T-helper 1 cell treated with Interleukin-12 subunit alpha and Interleukin-12 subunit beta and Interleukin-4 antibody, amounts not matched to agents 30 ng/mL and 1 ng/mL, for 36 hours (primary cell): ENCODE results near the gene OR4D1. TPM values are rescaled to one million over a fixed set of nuclear protein-coding genes. Genes with fewer than 3 reads are reported as not detected.
"Not testable (repeated sequence)": the region's sequence is repeated elsewhere in the genome, so short reads cannot be mapped to it uniquely, and the experiment has no call there.

Experiments used
- intact Hi-C: fragments of 100-400 bp; cut with micrococcal nuclease; formaldehyde crosslinking; loops from one replicate; pipeline ENCODE4 v1.15.1; 2024
- total RNA-seq: library from RNA; stranded (reverse); gene quantifications from 2 replicates; pipeline ENCODE4 v1.2.3, GENCODE V29; 2022

OR4D1 gene
- total RNA-seq, result 0.47 and 0.66 TPM in 2 replicates

DNA sequence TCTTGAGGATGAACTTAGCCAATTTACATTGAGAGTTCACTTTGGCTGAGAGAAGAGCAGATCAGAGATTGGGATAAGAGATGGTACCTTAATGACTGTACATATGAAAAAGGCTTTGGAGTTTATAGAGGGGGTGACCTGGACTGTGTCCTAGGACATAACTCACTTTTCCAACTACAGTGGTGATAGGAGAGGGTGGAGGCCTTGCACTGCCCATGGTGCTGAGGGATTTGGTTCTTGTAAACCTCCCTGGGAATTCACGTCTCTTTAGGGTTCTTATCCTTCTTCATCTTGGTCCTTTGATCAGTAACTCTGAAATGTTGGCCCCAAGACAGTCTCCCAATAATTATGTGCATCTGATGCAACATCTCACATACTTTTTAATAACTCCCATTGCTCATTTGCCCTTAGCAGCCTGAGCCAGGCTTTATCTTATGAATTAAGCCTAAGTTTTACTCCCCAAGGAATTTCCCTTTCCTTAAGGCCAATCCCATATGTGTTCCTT, at the start of gene OR4D1:
OR4D1 (plus strand) TSS at position 455 of the 505 bp plus-strand sequence. CDS start 6,770 bp downstream, outside the sequence.
- intact Hi-C loops, result no loop called here

DNA sequence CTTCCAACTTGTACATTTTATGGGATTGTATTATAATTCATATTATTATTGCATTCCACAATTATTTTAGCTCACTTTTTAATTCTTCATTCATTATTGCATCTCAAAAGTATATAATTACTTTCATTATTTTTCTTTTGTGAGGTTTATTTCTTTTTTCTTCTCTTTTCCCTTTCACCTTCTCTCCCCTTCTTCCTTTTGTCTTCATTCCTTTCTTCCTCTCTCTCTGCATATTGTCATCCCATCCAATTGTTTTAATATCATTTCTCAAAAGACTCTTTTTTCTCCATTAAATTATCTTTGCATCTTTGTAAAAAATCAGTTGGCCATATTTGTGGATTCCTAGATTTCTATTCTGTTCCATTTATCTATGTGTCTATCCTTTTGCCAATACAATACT, 47.7 kb upstream of the OR4D1 start:
- intact Hi-C loops, result no loop called here

DNA sequence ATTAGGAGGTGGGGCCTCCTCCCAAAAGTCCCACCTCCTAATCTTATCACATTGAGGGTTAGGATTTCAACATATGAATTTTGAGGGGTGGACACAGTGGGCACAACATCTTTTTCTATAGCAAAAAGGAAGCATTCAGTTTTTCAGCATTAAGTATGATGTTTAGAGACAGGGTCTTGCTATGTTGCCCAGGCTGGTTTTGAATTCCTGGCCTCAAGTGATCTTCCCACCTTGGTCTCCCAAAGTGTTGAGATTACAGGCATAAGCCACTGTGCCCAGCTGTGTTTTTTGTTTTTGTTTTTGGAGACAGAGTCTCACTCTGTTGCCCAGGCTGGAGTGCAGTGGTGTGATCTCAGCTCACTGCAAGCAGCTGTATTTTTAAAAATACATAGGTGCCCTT, 46.3 kb upstream of the OR4D1 start:
- intact Hi-C loops, result not testable (repeated sequence)

DNA sequence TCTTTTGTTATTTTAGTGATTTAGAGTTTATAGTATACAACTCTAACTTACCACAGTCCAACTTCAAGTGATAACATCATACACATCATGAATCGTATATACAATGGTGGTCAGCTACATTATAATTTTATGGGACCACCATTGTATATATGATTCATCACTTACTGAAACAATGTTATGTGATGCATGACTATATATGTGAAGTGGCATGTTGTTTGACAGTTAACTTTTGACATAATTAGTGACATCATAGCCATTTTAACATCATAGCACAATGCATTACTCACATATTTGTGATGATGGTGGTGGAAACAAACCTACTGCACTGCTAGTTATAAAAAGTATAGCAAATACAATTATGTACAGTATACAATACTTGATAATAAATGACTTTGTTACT, 43.1 kb upstream of the OR4D1 start:
- intact Hi-C loops, result no loop called here

DNA sequence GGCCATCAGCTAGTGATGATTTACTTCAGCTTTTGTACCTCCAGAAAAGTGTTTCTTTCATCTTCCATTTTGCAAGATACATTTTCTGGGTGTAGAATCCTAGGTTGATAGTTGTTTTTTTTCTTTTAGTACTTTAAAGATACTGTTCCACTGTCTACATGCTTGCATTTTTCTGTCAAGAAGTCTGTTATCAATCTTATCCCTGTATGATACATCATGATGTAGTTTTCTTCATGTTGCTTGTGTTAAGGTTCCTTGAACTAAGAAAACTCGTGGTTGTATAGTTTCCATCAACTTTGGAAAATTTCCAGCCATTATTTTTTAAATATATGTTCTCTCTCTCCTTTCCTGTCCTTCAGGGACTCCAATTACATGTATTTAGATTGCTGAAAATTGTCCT, 40.9 kb upstream of the OR4D1 start:
- intact Hi-C loops, result no loop called here

DNA sequence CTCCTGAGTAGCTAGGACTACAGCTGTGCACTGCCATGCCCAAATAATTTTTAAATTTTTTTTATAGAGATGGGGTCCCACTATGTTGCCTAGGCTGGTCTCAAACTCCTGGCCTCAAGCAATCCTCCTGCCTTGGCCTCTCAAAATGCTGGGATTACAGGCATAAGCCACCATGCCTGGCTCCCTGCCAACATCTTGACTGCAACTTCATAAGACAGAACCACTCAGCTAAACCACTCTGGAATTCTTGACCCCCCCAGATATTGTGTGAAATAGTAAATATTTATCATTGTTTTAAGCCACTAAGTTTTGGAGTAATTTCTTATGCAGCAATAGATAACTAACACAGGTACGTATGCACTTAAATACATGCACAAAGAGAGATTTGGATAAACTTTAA, 39.0 kb upstream of the OR4D1 start:
- intact Hi-C loops, result no loop called here

DNA sequence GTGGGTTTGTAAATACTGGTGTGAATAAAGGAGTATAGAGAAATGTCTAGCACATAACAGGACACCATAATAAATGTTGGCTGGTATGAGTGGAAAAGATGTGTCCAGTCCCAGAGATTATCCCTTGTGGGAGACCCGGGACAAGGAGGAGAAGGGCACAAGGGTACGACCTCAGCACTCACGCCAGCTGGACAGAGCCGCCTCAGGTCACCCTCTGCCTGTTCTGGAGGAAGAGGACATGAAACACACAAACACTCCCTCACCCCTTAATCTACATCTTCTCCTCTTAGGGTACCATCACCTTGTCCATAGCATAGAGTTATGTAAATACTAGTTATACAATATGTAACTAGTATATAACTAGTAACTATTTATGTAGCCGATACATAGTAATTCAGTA, 38.2 kb upstream of the OR4D1 start:
- intact Hi-C loops, result loop anchor here (5.0 kb wide), 1 partner anchor 978 kb away; no protein-coding TSS in a partner anchor

DNA sequence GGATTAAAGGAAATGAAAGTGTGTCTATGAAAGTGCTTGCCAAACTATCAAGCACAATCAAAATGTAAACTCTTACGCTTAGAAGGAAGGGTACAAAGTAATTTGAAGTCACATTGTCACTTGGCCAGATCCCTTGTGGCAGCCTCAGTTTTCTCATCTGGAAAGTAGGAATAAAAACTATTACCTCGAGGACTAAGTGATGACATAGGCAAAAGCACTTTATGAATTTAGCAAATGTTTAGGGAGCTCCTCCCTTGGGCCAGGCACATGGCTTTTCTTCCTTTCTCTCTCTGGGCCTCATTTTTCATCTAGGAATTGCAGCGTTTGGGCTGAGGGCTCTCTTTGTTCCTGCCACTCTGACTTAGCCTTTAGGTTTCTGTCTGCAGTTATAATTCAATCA, 36.5 kb upstream of the OR4D1 start:
- intact Hi-C loops, result loop anchor here (2.0 to 5.0 kb wide), 3 partner anchors 61 to 979 kb away; partner anchors contain the start of gene MRPS23

DNA sequence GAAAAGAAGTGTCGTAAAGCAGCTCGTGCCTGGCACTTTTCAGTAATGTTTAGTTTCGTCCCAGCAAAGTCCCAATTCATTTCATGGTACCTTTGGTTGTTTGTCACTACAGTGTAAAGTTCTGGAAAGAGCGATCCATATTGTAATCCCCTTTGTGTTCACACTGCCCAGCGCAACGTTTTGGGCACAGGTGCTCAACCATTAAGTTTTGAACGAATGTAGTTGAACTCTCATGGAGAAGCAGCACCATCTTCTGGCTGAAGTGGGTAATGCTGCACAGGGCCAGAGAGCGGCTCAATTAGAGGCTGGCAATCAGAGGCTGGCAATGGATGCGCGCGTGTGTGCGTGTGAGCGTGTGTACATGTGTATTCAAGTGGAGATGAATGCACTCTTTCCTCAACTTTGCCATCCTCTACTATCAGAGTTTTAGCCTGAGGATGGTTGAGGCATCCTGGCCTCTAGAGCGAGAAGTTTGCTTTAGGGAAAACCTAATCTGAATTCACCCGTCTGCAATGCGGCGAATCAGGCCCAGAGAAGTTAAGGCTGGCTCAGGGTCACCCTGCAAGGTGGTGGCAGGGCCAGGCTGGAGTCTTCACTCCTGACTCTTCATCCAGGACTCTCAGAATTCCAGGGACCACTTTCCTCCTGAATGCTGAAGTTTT, 35.1 kb upstream of the OR4D1 start:
- intact Hi-C loops, result loop anchor here (1.0 to 5.0 kb wide), 10 partner anchors 29 to 981 kb away; partner anchors contain the start of genes MRPS23, SRSF1 and VEZF1

DNA sequence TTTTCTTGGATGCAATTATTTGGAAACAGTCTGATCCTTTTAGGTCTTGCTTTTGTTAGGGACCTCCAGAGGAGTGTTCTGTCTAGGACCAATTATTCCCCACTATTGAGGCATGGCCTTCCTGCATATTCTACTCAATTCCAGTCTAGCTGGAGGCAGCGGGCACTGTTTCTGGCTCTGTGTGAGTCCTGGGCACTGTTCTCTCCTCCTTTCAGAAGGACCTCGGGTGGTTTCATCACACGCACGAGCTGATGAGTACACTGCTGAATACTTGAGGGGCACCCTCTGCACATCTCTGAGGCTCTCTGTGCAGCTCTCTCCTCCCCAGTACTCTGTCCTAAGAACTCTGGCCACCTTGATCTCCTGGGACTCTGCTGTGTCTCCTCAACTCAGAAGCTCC, 34.2 kb upstream of the OR4D1 start:
- intact Hi-C loops, result loop anchor here (1.0 to 5.0 kb wide), 10 partner anchors 30 to 982 kb away; partner anchors contain the start of genes MRPS23, SRSF1 and VEZF1

DNA sequence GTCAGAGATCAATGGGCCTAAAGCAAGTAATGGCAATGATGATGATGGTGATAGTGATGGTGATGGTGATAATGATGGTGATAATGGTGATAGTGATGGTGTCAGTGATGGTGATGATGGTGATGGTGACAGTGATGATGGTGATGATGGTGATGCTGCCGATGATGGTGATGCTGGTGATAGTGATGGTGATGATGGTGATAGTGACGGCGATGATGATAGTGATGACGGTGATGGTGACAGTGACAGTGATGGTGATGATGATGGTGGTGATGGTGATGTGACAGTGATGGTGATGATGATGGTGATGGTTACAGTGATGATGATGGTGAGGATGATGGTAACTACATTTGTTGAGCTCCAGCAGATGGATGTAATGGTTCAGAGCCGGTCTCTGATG, 30.8 kb upstream of the OR4D1 start:
- intact Hi-C loops, result no loop called here

DNA sequence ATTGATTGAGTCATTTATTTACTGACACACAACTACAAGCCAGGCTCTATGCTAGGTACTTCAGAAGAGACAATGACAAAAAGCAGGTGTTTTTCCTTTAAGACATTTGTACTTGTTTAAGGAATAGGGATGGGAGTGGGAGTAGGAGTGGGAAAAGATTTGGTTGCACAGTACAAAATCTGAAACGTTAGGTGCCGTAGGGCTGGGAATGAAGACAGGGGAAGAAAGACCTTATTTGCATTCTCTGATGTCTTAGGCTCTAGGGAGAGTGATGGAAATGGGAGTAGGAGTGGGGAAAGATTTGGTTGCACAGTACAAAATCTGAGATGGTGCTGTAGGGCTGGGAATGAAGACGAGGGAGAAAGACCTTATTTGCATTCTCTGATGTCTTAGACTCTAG, 28.7 kb upstream of the OR4D1 start:
- intact Hi-C loops, result no loop called here

DNA sequence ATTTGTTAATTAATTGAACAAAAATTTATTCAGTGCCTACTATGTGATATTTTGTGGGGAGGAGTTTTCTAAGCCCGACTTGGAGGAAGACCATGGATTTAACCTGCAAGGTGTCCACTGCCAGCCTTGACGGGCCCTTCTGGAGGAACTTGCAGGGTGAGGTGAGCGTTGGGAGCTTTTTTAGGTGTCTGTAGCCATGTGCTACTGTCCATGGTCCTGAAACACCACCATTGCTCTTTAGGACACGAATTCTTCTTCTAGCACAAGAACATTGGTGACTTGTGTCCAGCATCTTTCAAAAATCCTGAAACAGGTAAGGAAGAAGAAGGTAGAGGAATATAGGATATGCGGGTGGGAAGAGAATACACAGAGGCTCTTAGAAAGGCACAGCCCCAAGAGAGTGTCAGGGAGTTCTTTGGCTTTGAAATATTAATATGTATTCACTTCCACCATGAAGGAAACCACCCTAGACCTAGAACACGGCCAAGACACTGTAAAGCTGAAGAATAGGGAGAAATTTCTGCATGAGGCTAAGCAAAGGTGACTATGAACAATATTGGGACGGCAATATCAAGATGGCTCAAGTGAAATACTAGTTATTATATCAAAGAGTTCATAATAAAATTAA, 27.9 kb upstream of the OR4D1 start:
- intact Hi-C loops, result loop anchor here (5.0 kb wide), 1 partner anchor 1288 kb away; the partner anchor contains the start of genes C17orf67 and DGKE

DNA sequence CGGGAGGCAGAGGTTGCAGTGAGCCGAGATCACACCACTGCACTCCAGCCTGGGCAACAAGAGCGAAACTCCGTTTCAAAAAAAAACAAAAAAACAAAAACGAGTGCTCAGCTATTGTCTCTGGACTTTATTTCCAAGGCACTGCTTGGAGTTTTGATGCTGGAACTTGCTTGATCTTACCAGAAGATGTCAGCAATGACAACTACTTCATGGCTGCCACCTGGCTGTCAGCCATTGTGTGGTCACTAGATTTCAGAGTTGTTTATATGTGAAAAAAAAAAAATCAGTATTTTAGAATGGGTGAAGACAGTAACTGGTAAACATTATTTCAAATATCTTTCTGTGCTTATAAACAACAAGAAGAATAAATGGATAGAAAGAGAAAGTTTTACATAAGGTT, 26.3 kb upstream of the OR4D1 start:
- intact Hi-C loops, result loop anchor here (1.0 to 5.0 kb wide), 5 partner anchors 37 to 1290 kb away; partner anchors contain the start of genes C17orf67 and DGKE

DNA sequence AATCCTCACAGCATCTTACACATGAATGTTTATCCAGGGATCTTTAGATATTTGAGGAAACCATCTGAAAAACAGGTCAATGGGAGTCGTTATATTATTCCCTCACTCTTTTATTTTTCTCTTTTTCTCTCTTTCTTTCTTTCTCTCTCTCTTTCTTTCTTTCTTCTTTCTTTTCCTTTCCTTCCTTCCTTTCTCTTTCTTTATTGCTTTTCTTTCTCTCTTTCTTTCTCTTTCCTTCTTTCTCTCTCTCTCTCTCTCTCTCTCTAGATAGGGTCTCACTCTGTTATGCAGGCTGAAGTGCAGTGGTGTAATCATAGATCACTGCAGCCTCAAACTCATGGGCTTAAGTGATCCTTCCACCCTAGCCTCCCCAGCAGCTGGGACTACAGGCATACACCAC, 20.3 kb upstream of the OR4D1 start:
- intact Hi-C loops, result no loop called here

DNA sequence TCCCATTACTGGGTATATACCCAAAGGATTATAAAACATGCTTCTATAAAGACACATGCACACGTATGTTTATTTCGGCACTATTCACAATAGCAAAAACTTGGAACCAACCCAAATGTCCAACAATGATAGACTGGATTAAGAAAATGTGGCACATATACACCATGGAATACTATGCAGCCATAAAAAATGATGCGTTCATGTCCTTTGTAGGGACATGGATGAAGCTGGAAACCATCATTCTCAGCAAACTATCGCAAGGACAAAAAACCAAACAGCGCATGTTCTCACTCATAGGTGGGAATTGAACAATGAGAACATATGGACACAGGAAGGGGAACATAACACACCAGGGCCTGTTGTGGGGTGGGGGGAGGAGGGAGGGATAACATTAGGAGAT, 15.5 kb upstream of the OR4D1 start:
- intact Hi-C loops, result not testable (repeated sequence)

DNA sequence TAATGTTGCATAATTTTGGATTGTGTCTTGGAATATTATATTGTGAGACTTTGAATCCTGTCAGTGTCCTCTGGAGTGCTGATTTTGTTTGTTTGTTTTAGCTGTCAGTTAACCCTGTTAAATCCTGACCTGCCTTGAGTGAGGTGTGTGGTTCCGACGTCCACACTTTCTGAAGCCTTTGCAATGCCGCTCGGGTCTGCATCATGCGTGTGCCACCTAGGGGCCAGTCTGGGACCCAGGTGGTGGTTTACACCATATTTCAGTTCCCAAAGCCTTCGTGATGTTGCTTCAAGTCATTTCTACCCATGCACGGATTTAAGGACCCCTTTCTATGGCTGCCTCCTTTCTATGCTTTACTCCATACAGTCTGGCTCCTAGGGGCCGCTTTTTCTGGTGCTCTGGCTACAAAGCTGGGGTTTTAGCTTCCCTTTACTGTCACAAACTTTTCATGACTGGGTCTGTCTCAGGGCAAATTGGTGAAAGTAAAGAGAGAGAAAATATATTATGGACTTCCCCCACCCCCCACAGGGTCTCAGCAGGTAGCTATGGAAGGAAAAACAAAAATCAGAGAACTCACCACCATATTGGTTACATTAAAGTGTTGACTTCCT, 11.4 kb upstream of the OR4D1 start:
- intact Hi-C loops, result no loop called here

DNA sequence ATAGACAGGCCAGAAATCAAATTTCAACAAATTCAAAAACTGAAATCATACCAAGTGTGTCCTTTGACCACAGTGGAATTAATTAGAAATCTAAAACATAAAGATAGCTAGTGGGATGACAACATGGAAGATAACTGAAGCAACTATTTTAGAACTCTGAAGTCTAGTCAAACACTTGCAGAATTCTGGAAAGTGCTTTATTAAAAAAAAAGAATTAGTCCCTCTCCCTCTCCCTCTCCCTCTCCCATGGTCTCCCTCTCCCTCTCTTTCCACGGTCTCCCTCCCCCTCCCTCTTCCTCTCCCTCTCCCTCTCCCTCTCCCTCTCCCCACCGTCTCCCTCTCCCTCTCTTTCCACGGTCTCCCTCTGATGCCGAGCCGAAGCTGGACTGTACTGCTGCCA, 6.7 kb upstream of the OR4D1 start:
- intact Hi-C loops, result no loop called here

DNA sequence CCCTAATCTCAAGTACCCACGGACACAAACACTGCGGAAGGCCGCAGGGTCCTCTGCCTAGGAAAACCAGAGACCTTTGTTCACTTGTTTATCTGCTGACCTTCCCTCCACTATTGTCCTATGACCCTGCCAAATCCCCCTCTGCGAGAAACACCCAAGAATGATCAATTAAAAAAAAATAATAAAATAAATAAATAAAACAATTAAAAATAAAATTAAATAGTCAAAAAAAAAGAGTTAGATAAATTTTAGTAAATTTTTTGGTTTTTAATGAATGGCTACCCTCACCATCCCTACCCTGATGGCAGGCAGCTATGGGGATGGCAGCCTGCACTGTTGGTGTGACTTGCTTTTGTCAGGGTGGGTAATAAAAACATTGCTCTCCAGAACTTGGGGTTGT, 4.8 kb upstream of the OR4D1 start:
- intact Hi-C loops, result not testable (repeated sequence)

DNA sequence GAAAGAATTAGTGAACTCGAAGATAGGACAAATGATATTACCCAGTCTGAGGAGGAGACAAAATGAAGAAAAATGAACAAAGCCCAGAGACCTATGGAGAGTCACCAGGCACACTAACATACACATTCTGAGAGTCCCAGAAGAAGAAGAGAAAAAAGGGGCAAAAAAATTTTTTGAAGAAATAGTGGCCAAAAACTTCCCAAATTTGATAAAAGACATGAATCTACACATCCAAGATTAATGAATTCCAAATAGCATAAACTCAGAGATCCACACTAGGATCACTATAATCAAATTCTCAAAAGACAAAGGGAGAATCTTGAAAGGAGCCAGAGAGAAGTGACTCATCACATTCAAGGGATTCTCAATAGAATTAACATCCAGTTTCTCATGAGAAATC, 3.4 kb upstream of the OR4D1 start:
- intact Hi-C loops, result no loop called here

DNA sequence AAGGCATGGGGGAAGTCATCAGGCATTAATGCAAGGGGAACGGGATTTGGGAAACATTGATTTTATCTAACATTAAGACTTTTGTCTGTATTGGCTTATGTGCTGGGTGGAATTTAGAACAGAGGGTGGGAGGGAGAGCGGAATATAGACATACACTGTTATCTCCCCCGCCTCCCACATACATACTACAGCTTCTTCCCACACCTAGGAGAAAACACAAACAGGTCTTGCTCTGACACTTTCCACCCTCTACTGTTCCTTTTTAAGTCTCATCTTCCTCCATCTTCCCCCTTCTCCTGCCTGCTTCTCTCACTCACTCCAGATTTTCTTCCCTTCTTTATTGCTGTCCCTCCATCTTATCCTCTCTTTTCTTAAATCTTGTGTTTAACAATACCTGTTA, 425 bp downstream of the OR4D1 start:
- intact Hi-C loops, result no loop called here

DNA sequence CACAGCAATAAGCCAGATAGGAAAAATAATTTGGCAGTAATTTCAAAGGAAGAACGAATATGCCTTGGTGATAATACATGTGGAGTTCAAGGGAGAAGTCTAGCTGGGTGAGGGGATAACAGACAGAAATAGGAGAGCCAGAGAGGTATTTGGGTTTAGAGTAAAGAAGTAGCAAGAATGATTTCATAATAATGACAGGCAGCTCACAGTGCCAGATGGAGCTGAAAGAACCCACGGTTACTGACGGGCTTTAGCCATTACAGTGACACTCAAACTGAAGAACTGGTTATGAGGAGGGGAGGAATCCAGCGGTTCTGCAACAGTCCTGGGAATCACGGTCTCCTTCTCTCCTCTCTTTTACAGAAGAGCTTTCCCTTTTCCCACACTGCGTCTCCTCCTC, 2.2 kb downstream of the OR4D1 start:
- intact Hi-C loops, result loop anchor here (5.0 to 10.0 kb wide), 2 partner anchors 298 to 896 kb away; partner anchors contain the start of genes MRPS23 and MSI2
